Activated CD4-positive, CD25-positive, alpha-beta regulatory T cell treated with anti-CD3 and anti-CD28 coated beads, Interleukin-2, amount 50 U/mL, for 24 hours (primary cell): Measurements from ENCODE around the gene NMT1.
"Not testable (repeated sequence)": the region's sequence is repeated elsewhere in the genome, so short reads cannot be mapped to it uniquely, and the experiment has no call there.

ENCODE experiments used
- ATAC-seq, 2 donors: fragments of 150-1000 bp; cut with Tn5 transposase; one replicate each; pipeline ENCODE4 v1.10.0; 2021; ENCODE audit warnings: mild to moderate bottlenecking in 1 of 2, moderate library complexity in 1 of 2

The NMT1 gene

DNA sequence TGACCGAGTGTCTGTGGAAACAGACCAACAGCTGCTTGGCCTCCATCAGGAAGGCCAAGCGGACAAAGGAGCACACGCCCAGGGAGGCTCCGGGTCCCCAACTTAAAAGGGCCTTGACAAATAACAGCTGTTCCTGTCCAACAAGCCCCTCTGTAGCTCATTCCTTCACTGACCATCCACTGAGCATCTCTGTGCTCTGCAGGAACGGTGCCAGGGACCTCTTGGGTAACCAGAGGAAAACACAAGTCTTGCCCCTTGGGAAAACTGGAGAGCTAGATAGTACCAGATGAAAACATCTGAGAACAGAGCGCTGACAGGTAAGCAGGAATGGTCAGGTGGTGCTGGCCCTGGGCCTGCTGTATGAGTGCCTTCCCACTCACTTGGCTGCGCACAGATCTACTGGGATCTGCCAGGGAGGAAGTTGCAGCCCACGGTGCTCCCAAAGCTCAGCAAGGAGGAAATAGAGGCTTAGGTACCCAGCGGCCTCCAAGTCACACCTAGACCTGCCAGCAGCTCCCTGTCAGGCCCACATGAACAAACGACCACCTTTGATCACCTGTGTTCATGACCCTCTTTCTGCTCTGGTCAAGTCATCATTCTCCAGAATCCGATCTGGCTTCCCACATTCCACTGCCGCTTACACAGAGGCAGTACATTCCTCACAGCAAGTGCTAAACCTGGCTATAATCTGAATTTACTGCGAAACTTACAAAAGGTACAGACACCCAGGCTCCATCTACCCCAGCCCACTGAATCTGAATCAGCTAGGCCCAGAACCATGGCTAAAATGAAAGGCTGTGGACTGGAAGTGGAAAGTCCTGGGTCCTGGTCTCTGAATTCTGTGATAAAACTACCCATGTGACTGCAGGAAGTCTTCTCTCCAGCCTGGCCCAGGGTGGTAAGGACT, 22.1 kb upstream of the NMT1 start:
- no peak for ATAC-seq

DNA sequence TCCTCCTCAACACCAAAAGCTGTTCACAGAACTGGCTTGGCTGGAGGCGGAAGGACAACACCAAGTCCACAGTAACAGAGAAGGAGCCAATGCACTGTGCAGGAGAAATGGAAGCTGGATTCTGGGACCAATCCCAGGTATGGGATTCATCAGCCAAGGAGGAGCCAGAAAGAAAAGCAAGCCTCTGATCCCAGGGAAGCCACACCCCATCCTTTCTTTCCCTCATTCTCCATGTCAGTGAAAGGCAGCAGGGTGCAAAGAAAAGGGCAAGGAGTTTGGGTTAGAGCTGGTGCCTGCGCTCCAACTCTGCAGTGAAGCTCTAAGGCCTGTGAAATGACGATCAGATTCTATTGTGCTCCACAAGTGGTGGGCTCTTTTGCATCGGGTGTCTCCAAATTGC, 20.7 kb upstream of the NMT1 start:
- no peak for ATAC-seq

DNA sequence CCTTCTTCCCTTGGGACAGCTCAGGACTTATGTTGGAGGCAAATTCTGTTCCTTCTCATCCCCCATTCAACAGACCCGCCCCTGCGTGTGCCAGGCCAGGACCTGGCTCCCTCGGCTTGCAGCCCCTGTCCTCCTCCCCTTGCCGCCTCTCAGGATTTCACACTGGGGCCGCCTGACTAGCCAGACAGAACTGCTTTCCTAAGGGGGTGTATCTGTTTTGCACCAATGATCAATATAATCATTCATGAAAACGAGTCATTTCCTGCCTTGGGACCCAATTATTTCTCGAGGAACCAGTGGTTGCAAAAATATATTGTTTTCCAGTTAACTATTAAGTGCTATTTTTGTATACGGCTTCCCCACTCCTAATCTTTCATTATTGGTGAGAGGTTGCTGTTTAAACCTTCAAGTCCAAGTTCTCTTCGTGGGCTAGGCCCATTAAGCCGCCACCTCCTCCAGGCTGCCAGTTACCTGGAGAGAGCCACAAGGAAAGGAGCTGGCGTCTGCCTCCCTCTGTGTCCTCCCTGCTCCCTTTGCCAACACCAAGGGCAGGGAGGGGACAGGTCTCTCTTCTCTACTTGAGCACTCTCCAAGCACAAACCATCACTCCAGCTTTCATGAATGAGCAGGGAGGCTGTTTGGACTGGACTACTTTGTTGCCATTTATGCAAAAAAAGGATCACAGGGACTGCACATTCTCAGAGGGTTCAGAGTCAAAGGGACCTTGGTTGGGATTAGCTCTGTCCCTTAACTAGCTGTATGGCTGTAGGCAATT, 18.6 kb upstream of the NMT1 start:
- ATAC-seq: no peak

DNA sequence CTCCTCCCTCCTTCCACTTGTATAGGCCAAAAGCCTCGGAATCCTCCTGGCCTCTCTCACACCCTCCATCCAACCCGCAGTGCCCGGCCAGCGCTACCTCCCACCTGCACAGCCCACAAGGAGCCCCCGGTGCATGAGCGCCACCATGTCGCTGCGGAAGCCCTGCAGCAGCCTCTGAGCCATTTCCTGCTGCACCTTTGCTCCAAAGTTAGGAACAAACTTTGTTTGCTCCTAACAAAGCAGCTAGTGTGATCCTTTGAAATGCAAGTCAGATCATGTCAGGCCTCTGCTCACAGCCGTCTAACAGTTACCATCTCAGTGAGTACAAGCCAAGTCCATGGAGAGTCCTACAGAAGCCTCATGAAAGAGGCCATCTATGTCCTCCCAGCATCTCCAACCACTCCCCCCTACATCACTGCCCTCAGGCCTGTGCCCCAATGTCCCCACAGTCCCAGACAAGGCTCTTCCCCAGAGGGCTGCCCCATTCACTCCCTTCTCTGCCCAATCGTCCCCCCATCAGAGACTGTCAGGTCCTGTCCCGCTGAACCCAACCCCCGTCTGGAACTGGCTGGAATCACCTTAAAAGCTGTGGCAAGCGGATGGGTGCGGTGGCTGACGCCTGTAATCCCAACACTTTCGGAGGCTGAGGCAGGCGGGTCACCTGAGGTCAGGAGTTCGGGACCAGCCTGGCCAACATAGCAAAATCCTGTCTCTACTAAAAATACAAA, 17.1 kb upstream of the NMT1 start:
- ATAC-seq: no peak

DNA sequence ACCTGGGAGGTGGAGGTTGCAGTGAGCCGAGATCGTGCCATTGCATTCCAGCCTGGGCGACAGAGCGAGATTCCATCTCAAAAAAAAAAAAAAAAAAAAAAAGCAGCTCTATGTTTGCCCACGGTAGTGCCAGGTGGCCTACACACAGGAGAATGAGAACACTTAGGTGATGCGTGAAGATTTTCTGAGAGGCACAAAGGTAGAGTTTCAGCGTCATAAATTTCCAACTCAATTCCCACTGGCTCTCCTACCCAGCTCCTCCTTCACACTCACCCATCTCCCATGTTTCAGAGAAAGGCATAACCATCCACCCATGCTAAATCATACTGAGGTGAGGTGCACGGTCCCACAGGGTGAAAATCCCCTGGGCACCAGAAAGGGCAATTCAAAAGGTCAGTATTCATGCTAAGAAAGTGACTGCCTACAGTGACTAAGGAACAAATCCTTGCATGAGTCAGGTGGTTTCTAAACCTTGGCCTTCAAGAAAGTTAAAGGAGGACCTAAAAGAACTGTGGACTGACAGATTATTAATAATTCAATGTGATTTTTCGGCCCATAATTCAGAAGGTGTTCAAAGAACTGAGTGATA, 14.5 kb upstream of the NMT1 start:
- peak in 1 of 2 donors; percentile 14 for ATAC-seq

DNA sequence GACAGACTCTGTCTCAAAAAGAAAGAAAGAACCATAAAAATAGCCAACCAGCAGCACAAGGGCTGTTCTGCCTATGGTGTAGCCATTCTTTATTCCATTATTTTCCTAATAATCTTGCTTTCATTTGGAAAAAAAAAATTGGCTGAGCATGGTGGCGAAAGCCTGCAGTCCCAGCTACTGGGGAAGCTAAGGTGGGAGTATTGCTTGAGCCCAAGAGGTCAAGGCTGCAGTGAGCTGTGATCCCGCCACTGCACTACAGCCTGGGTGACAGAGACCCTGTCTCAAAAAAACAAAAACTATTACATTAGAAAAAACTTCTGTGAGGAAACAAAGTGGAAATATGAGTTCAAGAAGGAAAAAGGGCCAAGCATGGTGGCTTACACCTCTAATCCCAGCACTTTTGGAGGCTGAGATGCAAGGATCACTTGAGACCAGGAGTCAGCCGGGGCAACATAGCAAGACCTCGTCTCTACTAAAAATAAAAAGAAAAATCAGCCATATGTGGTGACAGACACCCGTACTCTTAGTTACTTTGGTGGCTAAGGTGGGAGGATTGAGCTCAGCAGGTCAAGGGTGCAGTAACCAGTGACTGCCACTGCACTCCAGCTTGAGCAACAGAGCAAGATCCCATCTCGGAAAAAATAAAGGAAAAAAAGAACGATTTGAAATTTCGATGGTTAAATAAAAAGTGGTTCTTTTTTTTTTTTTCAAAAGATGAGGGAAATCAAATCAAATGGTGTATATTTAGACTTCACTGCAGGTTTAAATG, 12.1 kb upstream of the NMT1 start:
- ATAC-seq: no peak

DNA sequence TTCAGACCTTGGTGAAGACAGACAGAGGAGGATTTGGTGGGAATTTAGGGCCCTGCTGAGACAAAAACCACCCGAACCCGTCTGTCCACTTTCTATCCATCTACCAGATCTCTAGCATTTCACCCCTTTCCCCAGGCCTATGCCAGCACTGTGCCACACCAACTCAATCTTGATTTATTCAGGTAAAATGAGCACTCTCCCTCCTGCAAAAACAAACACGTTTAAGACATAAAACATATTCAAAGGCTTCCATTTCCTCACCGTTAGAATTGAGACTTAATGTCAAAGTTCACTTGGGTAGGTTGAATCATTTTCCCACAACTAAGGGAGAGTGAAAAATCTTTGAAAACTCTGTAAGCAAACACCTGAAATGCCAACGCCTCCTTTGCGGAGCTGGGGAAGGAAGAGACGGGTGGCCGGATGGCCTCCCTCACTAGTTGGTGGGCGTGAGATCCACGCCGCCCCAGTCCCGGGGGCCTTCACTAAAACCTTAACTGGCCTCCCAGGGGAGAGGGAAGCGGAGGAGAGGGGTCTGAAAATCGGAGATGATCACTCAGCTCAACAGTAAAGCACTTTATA, 10.5 kb upstream of the NMT1 start:
- ATAC-seq: peak in 1 of 2 donors; percentile 13

DNA sequence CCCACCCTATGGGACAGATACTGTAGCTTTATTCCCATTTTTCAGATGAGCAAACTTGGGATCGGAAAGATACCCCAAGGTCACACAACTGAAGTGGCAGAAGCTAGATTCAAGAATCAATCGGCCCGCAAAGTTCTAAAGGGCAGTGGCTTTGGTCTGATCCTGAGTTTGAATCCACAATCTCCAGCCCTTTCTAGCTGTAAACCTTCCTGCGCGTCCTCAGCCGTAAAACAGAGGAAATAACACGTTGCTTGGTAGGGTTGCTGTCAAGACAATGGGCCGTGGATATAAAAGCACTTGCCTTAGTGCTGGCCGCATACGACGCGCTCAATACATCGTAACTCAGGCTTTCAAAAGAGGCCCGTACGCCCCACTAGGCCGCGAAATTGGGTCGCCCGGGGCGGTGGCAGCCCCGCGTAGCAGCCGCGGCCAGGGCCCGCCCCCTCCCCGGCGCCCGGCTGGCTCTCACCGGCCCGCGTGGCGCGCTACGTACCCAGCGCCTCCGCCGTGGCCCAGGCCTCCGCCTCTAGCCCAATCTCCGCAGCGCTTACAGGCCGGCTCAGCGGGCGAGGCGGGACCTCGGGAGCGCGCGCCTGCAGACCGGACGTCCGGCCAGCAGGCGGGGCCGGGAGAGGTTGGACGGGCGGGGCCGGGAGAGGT, 9.9 kb upstream of the NMT1 start, which contains the start of gene DCAKD:
TSS of gene DCAKD (minus strand) at position 573 of the 660 bp plus-strand sequence. CDS start 16,747 bp downstream, outside the sequence.
- ATAC-seq: peak; percentile 99

DNA sequence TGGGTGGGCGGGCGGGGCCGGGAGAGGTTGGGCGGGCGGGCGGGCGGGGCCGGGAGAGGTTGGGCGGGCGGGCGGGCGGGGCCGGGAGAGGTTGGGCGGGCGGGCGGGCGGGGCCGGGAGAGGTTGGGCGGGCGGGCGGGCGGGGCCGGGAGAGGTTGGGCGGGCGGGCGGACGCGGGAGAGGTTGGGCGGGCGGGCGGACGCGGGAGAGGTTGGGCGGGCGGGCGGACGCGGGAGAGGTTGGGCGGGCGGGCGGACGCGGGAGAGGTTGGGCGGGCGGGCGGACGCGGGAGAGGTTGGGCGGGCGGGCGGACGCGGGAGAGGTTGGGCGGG, 9.4 kb upstream of the NMT1 start:
- not testable (repeated sequence) for ATAC-seq

DNA sequence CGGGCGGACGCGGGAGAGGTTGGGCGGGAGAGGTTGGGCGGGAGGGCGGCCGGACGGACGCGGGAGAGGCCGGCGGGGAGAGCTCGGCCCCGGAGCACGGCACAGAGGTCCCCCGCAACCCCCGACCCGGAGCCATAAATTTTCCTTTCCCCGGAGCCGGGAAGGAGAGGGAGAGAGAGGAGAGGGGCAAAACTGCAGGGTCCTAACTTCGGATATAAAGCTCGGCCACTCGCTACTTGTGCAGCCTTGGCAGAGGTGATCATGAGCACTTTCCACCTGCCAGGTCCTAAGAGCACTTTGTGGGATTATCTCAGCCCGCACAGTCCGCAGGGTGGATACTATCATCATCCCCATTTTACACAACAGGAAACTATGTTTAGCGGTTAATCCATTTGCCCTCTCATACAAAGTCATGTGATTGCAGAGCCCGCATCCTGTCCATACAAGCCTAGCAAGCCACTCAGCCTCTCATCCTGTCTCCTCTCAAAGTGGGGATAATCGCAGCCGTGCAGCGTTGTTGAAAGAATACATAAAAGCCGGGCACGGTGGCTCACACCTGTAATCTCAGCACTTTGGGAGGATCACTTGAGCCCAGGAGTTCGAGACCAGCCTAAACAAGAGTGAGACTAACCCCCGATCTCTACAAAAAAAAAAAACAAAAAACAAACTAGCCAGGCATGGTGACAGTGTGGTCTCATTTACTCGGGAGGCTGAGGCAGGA, 8.9 kb upstream of the NMT1 start:
- peak in 1 of 2 donors; percentile 6 for ATAC-seq

DNA sequence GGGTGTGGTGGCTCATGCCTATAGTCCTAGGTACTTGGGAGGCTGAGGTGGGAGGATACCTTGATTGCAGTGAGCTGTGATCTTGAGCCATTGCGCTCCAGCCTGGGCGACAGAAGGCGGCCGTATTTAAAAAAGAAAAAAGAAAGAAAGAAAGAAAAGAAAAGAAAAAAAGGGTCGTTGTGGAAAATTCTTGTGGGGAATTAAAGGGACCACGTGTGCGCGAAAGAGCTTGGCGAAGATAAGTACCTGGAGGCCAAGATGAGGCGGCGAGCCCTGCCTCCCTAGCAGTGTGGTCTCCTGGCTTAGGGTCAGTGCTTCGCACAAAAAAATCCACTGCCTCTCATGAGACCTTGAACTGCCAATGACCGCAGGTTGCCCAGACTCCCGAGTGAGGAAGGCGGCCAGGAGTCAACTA, 728 bp upstream of the NMT1 start:
- no peak for ATAC-seq

DNA sequence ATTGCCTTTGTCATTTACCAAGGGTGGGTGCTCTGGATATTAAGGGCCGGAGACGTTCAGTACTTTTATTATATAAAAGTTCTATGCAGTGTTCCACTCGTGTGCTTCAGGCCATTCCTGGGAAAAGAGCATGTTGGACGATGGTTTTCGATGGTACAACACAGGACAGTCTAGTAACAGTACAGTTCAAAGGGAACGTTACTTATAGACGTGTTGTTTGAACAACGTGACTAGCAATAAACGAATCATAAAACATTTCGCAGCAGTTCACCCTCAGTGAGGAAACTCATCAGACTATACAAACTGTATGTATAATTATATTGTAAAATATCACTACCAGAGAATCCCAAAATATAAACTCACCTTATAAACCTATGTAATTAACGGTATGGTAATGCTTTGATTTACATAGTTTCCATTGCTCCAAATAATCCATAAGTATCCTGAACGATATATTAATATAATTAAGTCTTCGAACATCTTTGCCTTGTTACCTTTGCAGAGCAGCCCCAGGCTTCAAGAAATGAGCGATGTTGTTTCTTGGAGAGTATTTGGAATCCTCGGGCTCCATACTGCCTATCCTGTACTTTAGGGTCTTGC, 589 bp downstream of the NMT1 start:
- ATAC-seq: no peak

DNA sequence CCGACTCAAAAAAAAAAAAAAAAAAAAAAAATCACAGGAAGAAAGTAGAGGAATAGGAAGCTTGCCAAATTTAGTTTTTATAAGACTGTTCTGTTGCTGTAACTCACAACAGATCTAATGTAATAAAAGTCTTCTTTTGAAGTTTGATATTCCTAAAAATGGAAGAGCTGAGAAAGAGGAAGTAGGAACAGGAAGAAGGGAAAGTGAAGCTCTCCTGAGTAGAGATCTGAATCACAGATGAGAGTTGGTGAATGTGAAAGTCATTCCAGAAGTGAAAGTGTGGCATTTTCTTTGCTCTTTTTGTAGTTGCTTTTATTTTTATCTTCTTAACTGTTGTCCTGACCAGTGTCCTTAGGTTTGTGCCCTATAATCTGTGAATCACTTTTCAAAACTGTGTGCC, 2.1 kb downstream of the NMT1 start:
- no peak for ATAC-seq

DNA sequence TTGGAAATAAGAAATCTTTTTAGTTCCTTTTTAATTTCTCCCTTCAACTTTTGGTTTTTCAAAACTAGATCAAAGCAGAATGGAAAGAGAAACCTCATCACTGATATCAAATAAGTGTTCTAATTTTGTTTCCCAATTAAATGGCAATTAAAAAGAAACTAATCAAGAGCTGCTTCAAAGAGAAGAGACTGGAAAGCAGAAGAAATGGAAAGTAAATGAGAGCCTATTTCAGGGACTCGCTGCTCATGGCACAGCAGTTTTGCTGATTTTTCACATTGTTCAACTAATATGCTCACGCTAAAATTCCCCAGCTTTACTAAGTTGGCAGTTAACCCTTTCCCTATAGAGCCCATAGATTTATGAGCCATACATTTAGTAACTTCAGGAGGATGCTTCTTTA, 6.5 kb downstream of the NMT1 start:
- ATAC-seq: no peak

DNA sequence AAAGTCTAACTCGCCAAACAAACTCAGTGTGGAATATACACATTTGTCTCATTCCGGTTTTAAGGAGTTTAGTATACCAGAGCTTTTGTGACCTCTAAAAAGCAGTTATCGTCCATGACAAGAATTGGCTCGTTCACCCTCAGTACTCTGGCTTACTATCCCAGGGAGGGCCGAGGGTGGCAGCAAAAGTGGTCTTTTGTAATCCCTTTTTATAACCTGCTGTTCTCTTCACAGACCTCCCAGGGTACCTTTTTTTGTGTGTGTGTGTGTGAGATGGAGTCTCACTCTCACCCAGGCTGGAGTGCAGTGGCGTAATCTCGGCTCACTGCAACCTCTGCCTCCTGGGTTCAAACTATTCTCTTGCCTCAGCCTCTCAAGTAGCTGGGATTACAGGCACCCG, 8.9 kb downstream of the NMT1 start:
- ATAC-seq: no peak

DNA sequence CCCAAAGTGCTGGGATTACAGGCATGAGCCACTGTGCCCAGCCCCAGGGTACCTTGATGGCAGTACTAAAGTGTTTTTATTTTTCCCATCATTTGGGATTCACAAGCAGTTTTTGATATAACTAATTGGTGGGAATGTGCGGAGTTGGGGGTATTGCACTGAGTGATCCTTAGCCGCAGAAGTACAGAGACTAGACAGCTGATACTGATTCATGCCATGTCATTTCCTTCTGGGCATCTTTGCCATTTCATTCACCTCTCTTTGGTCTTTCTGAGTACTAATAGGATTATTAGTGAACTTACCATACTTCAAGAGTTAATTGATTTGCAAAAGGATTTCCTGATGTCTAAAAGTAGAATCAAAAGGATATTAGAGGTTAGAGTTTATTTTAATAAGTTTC, 9.7 kb downstream of the NMT1 start:
- ATAC-seq: no peak

DNA sequence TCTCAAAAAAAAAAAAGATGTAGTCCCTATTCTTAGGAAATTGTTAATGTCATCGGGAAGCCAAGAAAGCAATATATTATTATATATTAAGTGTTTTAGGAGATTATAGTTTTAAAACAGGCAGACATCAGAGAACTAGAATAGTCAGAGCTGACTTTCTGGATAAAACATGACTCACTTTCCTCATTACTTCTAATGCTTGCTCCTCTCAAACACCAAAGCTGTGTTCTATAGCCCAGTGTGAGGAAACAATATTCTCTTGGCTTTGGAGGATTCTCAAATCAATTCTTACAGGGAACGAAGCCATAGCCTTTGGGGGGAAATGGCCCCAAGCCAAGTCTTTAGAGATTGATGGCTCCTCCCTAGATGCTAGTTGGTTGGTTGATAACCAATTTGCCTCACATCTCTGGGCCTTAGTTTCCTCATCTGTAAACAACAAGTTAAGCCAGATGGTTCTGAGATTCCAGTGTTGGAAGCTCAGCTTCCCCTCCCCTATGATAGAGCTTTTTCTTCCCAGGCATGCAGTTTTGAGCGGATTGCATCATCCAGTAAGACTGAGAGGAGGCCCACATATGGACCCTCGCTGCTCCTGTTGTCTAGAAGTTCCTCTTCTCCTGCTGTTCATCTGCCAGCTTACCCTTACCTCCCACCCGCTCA, 12.4 kb downstream of the NMT1 start:
- ATAC-seq: no peak

DNA sequence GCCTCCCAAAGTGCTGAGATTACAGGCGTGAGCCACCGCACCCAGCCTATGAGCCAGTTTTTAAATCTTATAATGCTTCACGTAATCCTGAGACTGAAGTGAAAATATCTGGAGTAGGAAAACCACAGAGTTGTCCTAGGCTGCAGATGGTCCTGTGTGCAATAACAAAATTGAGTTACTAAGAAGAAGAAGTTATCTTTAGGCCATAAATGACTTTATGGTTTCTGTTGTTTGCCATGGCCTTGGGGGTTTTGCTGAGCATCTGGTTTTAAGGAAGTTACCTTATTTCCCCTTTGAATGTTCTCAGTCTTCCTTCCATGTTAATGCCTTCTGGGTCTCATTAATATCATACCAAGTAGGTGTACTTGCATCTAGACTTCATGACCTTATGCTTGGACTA, 16.5 kb downstream of the NMT1 start:
- ATAC-seq: peak; percentile 9 to 58

DNA sequence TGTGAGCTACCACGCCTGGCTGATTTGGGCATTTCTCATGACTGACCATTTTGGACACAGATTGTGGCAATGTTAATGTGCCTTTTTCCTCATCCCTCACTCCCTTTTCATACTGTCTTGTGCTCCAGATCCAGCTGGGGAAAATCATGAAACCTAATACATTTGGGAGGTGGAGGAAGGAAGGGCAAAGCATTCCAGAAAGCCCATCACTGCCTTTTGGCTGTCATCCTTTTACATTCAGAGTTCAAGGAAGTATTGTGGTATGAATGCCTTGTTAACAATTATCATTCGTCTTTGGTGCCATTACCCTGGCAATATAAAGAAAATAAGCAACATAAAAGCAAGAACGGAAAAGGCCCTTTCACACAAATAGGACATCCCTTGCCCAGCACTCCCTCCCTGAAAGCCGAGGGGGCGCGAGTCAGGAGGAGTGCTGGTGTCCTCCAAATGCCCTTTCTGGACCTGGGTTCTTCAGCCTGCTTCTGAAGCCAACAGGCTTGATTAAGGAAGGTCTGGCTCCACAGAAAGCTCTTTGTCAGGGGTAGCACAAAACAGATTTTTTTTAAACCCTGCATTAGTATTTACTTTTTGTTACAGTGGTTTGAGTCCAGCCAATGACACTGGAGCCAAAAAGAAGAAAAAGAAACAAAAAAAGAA, 20.1 kb downstream of the NMT1 start:
- ATAC-seq: no peak
